HepG2 (cell line): Measurements from ENCODE around the gene IGFALS.

Experiments used
- CEBPB ChIP-seq: IDR thresholded peaks from 2 replicates; pipeline ENCODE4 v1.6.1; 2011; ENCODE audit warnings: low read depth, low read length, improper control_type of control experiment, borderline replicate concordance
- CHCHD3 ChIP-seq: sonication (generic); formaldehyde crosslinking; IDR thresholded peaks from 2 replicates; pipeline ENCODE4 v1.8.0; 2022; ENCODE audit warnings: mild to moderate bottlenecking, missing genetic modification reagents, moderate library complexity
- CTCF ChIP-seq: sonication (generic); formaldehyde crosslinking; IDR thresholded peaks from 2 replicates; pipeline ENCODE4 v1.5.0; 2020; ENCODE audit warnings: mild to moderate bottlenecking, missing genetic modification reagents, moderate library complexity
- ELF3 ChIP-seq: IDR thresholded peaks from 2 replicates; pipeline ENCODE4 v1.6.1; 2016; ENCODE audit warnings: missing genetic modification reagents, missing compliant biosample characterization
- HDAC2 ChIP-seq: sonication (generic); formaldehyde crosslinking; IDR thresholded peaks from 2 replicates; pipeline ENCODE4 v1.4.0; 2020; ENCODE audit warnings: missing genetic modification reagents
- SMARCC2 ChIP-seq: fragments of 450-650 bp; IDR thresholded peaks from 2 replicates; pipeline ENCODE4 v1.6.1; 2017; ENCODE audit warnings: antibody characterized with exemption, mild to moderate bottlenecking
- ZBTB1 ChIP-seq: sonication (generic); formaldehyde crosslinking; IDR thresholded peaks from 2 replicates; pipeline ENCODE4 v1.4.0; 2020; ENCODE audit warnings: missing genetic modification reagents, borderline replicate concordance
- TF ChIP-seq, protein P1 (sequence below): IDR thresholded peaks from 2 replicates; pipeline ENCODE4 v1.6.1; 2016

GRCh38 chr16:1791256-1791942 is 2.1 kb downstream of the IGFALS start:
- TF ChIP-seq ZBTB1 (no peak), CHCHD3 (CRISPR knock-in tag) (no peak), CEBPB (no peak), HDAC2 (CRISPR knock-in tag) (no peak), CTCF (CRISPR knock-in tag) (no peak), ELF3 (CRISPR knock-in tag) (no peak), SMARCC2 (no peak)
- TF ChIP-seq, protein P1, sequence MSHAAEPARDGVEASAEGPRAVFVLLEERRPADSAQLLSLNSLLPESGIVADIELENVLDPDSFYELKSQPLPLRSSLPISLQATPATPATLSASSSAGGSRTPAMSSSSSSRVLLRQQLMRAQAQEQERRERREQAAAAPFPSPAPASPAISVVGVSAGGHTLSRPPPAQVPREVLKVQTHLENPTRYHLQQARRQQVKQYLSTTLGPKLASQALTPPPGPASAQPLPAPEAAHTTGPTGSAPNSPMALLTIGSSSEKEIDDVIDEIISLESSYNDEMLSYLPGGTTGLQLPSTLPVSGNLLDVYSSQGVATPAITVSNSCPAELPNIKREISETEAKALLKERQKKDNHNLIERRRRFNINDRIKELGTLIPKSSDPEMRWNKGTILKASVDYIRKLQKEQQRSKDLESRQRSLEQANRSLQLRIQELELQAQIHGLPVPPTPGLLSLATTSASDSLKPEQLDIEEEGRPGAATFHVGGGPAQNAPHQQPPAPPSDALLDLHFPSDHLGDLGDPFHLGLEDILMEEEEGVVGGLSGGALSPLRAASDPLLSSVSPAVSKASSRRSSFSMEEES, result no peak
